DND-41 (cell line): Measurements from ENCODE around the gene IL1RL1.
"Not testable (repeated sequence)": the region's sequence is repeated elsewhere in the genome, so short reads cannot be mapped to it uniquely, and the experiment has no call there.

Experiments used
- CTCF ChIP-seq: IDR thresholded peaks from 2 replicates; pipeline ENCODE4 v1.5.1; 2012; ENCODE audit warnings: borderline replicate concordance, low read length, moderate library complexity, mild to moderate bottlenecking; ENCODE audit not compliant: poor library complexity, severe bottlenecking; ENCODE audit errors: extremely low read depth
- EZH2 ChIP-seq: IDR thresholded peaks from 3 replicates; pipeline ENCODE4 v1.6.1; 2012; ENCODE audit warnings: borderline replicate concordance, low read depth, mild to moderate bottlenecking, moderate library complexity, low read length, inconsistent platforms; ENCODE audit not compliant: severe bottlenecking

DNA sequence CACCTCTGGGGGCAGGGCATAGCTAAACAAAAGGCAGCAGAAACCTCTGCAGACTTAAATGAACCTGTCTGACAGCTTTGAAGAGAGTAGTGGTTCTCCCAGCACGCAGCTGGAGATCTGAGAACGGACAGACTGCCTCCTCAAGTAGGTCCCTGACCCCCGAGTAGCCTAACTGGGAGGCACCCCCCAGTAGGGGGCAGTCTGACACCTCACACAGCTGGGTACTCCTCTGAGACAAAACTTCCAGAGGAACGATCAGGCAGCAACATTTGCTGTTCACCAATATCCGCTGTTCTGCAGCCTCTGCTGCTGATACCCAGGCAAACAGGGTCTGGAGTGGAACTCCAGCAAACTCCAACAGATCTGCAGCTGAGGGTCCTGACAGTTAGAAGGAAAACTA lies 13.6 kb downstream of the IL1RL1 start:
- TF ChIP-seq CTCF, EZH2: not testable (repeated sequence)
